NCI-H1694 treated with DMSO at 0.1 percent for 48 hours (cell line): Measurements from ENCODE around the gene C1orf94.

Experiments
- DNase-seq: peaks from one replicate; lab custom pipeline; 2025; lab: John Stamatoyannopoulos, UW

The C1orf94 gene

GRCh38 chr1:34262023-34262853 is 85.5 kb downstream of the C1orf94 start:
- DNase-seq, result no peak

GRCh38 chr1:34262921-34263320 is 86.2 kb downstream of the C1orf94 start:
- no peak for DNase-seq

- no peak for DNase-seq
Observed at GRCh38 chr1:34263406-34263805, 86.7 kb downstream of the C1orf94 start.

- DNase-seq, result no peak
Observed at GRCh38 chr1:34265396-34265795, 88.7 kb downstream of the C1orf94 start.

GRCh38 chr1:34266127-34266951 is 89.6 kb downstream of the C1orf94 start:
- no peak for DNase-seq

- DNase-seq, result no peak
Observed at GRCh38 chr1:34267326-34267725, 90.6 kb downstream of the C1orf94 start.

- DNase-seq, result no peak
Observed at GRCh38 chr1:34268311-34268954, 91.7 kb downstream of the C1orf94 start.
